H54 (cell line): ENCODE data around the gene MOB4.
"Not testable (repeated sequence)": the region's sequence is repeated elsewhere in the genome, so short reads cannot be mapped to it uniquely, and the experiment has no call there.

Experiments
- DNase-seq: peaks from one replicate; pipeline ENCODE4 v3.0.0; 2011; ENCODE audit warnings: low spot score, mixed read lengths; ENCODE audit not compliant: insufficient read length
- FAIRE-seq: peaks from 3 replicates; lab custom pipeline; 2011; peaks lifted over from hg19 to GRCh38; lab: Jason Lieb, UNC
- POLR2A ChIP-seq: IDR thresholded peaks from 2 replicates; pipeline ENCODE4 v1.6.1; 2011; ENCODE audit warnings: low read depth, mild to moderate bottlenecking, low read length

The MOB4 gene

GRCh38 chr2:197547163-197547900 lies 31.5 kb downstream of the MOB4 start:
- no peak for TF ChIP-seq POLR2A
- peak; percentile 11 for FAIRE-seq
- DNase-seq, result no peak

DNA sequence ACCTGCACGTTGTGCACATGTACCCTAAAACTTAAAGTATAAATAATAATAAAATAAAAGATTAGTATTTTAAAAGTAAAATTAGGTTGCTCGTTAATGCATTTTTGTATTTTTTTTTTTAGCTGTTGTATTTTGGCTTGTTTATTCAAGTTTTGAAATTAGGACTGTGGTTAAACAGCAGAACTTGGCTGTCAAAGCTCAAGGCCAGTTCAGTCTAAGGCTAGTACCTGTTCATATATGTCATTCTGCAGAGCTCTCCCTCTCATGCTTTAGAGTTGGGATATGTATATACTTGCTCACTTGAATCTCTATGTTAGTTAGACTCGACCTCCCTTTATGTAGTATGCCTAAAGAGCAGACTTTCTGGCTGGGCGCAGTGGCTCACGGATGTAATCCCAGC lies 32.7 kb downstream of the MOB4 start:
- TF ChIP-seq POLR2A, result no peak
- no peak for FAIRE-seq
- DNase-seq, result no peak

- FAIRE-seq, DNase-seq: not testable (repeated sequence)
Measured at GRCh38 chr2:197551260-197551659, 35.4 kb downstream of the MOB4 start.

GRCh38 chr2:197555467-197555866 lies 39.6 kb downstream of the MOB4 start:
- no peak for DNase-seq
- no peak for FAIRE-seq
- no peak for TF ChIP-seq POLR2A

GRCh38 chr2:197556456-197556855 lies 40.6 kb downstream of the MOB4 start:
- FAIRE-seq (no peak), DNase-seq (no peak)
- no peak for TF ChIP-seq POLR2A

GRCh38 chr2:197558393-197558792 lies 42.5 kb downstream of the MOB4 start:
- FAIRE-seq, result no peak

GRCh38 chr2:197559681-197560080 lies 43.8 kb downstream of the MOB4 start:
- FAIRE-seq, result no peak
- no peak for TF ChIP-seq POLR2A

More at GRCh38 chr2:197558393-197558792, 42.5 kb downstream of the MOB4 start:
- no peak for TF ChIP-seq POLR2A
- no peak for DNase-seq

GRCh38 chr2:197560146-197560665 lies 44.3 kb downstream of the MOB4 start:
- DNase-seq (no peak), FAIRE-seq (no peak)
- no peak for TF ChIP-seq POLR2A

More at GRCh38 chr2:197559681-197560080, 43.8 kb downstream of the MOB4 start:
- DNase-seq, result no peak

- FAIRE-seq (no peak), DNase-seq (peak; percentile 13)
- no peak for TF ChIP-seq POLR2A
Measured at GRCh38 chr2:197571627-197572271, 55.9 kb downstream of the MOB4 start.

GRCh38 chr2:197573608-197574007 lies 57.7 kb downstream of the MOB4 start:
- no peak for TF ChIP-seq POLR2A
- FAIRE-seq, result no peak
- no peak for DNase-seq

DNA sequence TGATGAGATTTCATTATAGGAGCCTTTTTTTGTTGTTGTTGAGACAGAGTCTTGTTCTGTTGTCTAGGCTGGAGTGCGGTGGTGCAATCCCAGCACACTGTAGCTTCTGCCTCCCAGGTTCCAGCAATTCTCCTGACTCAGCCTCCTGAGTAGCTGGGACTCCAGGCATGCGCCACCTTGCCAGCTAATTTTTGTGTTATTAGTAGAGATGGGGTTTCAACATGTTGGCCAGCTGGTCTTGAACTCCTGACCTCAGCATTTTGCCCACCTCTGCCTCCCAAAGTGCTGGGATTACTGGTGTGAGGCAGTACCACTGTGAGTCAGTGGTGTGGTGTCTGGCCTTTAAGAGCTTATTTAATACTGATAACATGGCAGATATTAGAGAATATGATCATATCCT lies 60.1 kb downstream of the MOB4 start:
- DNase-seq (no peak), FAIRE-seq (no peak)
- TF ChIP-seq POLR2A, result no peak

GRCh38 chr2:197576631-197577030 lies 60.8 kb downstream of the MOB4 start:
- TF ChIP-seq POLR2A, result no peak
- DNase-seq, result no peak
- FAIRE-seq, result no peak

GRCh38 chr2:197577446-197577845 lies 61.6 kb downstream of the MOB4 start:
- DNase-seq, result no peak
- TF ChIP-seq POLR2A, result no peak
- FAIRE-seq, result no peak

DNA sequence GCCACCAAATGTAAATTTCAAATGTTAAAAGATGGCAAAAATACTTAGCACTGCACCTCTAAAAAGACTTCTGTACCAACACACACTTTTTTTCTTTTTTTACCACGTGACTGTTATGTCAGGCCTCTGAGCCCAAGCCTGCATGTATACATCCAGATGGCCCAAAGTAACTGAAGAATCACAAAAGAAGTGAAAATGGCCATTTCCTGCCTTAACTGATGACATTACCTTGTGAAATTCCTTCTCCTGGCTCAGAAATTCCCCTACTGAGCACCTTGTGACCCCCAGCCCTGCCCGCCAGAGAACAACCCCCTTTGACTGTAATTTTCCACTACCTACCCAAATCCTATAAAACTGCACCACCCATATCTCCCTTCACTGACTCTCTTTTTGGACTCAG lies 62.4 kb downstream of the MOB4 start:
- not testable (repeated sequence) for DNase-seq, FAIRE-seq

DNA sequence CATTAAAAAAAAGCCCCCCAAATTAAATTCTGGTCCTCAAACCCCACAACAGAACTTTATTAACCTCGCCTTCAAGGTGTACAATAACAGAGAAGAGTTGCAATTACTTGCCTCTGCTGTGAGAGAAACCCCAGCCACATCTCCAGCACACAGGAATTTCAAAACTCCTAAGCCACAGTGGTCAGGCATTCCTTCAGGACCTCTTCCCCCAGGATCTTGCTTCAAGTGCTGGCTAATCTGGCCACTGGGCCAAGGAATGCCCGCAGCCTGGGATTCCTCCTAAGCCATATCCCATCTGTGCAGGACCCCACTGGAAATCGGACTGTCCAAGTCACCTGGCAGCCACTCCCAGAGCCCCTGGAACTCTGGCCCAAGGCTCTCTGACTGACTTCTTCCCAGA lies 64.3 kb downstream of the MOB4 start:
- not testable (repeated sequence) for DNase-seq, FAIRE-seq

DNA sequence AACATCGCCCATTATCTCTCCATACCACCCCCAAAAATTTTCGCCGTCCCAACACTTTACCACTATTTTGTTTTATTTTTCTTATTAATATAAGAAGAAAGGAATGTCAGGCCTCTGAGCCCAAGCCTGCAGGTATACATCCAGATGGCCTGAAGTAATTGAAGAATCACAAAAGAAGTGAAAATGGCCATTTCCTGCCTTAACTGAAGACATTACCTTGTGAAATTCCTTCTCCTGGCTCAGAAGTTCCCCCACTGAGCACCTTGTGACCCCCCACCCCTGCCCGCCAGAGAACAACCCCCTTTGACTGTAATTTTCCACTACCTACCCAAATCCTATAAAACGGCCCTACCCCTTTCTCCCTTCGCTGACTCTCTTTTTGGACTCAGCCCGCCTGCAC lies 71.4 kb downstream of the MOB4 start:
- not testable (repeated sequence) for DNase-seq, FAIRE-seq
